ENCODE measurements around the gene DNAJC27. TPM values are rescaled to one million over a fixed set of nuclear protein-coding genes. Genes with fewer than 3 reads are reported as not detected.

The DNAJC27 gene
- total RNA-seq, 1 experiment from 2014 or later = 5.4 TPM

DNA sequence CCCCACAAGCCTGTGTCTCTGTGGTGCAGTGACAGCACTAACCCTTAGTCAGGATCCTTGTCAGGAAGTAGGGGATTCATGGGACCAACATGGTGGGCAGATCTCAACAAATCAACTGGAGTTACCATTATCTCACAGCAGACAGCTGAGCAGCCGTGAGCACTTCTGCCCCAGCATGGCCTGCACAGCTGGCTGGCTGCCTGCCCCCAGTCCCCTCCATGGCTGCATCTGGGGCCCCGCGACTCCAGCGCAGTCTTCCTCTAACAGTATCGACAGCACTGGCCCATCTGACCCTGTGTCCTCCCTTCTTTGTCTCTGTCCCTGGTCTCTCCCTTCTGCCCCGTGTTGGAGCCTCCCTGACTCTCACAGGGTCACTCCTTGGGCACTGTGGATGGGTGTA is 47.0 kb downstream of the DNAJC27 start (continued):
- TF ChIP-seq, protein P1, sequence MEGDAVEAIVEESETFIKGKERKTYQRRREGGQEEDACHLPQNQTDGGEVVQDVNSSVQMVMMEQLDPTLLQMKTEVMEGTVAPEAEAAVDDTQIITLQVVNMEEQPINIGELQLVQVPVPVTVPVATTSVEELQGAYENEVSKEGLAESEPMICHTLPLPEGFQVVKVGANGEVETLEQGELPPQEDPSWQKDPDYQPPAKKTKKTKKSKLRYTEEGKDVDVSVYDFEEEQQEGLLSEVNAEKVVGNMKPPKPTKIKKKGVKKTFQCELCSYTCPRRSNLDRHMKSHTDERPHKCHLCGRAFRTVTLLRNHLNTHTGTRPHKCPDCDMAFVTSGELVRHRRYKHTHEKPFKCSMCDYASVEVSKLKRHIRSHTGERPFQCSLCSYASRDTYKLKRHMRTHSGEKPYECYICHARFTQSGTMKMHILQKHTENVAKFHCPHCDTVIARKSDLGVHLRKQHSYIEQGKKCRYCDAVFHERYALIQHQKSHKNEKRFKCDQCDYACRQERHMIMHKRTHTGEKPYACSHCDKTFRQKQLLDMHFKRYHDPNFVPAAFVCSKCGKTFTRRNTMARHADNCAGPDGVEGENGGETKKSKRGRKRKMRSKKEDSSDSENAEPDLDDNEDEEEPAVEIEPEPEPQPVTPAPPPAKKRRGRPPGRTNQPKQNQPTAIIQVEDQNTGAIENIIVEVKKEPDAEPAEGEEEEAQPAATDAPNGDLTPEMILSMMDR (IDR thresholded peaks at IDR 0.05) = no peak
- no peak for TF ChIP-seq GABPB1 (CRISPR knock-in tag; IDR thresholded peaks at IDR 0.05)
- no peak for TF ChIP-seq SMAD4 (CRISPR knock-in tag; IDR thresholded peaks at IDR 0.05)
- no peak for TF ChIP-seq NFATC4 (CRISPR knock-in tag; IDR thresholded peaks at IDR 0.05)
- TF ChIP-seq NFYB (CRISPR knock-in tag; conservative IDR thresholded peaks at IDR 0.05; ENCODE audit: low read depth) = no peak
- TF ChIP-seq NR3C1 (CRISPR knock-in tag; conservative IDR thresholded peaks at IDR 0.05; ENCODE audit: low read depth) = no peak
- no peak for TF ChIP-seq TEAD4 (CRISPR knock-in tag; IDR thresholded peaks at IDR 0.05)

DNA sequence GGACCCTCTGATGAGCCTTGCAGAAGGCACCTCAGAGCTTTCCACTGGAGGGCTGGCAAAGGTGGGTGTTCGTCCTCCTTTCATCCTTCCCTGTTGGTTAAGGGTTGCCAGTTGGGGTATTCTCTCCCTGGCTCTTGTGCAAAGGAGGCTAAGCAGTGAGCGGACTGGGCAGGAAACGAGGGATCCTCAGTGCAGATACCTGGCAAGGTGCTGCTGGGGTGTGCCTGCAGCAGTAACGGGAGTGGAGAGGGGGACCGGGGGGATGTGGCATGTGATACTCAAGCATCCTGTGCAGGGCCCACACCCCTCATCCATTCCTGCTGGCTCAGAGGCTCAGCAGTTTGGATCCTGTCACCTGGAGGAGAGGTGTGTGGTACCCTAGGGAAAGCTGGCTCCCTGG is 47.5 kb downstream of the DNAJC27 start:
- CTCF ChIA-PET = interaction anchor here (0.5 kb wide), 1 partner anchor 200 kb away, joined by 8 read pairs; no protein-coding TSS in a partner anchor
- TF ChIP-seq, protein P2, sequence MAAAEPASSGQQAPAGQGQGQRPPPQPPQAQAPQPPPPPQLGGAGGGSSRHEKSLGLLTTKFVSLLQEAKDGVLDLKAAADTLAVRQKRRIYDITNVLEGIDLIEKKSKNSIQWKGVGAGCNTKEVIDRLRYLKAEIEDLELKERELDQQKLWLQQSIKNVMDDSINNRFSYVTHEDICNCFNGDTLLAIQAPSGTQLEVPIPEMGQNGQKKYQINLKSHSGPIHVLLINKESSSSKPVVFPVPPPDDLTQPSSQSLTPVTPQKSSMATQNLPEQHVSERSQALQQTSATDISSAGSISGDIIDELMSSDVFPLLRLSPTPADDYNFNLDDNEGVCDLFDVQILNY (CRISPR knock-in tag; IDR thresholded peaks at IDR 0.05) = no peak
- TF ChIP-seq NR1H2 (CRISPR knock-in tag; IDR thresholded peaks at IDR 0.05) = no peak
- TF ChIP-seq FOXP1 (CRISPR knock-in tag; IDR thresholded peaks at IDR 0.05; ENCODE audit: borderline replicate concordance) = no peak
- TF ChIP-seq, protein P3, sequence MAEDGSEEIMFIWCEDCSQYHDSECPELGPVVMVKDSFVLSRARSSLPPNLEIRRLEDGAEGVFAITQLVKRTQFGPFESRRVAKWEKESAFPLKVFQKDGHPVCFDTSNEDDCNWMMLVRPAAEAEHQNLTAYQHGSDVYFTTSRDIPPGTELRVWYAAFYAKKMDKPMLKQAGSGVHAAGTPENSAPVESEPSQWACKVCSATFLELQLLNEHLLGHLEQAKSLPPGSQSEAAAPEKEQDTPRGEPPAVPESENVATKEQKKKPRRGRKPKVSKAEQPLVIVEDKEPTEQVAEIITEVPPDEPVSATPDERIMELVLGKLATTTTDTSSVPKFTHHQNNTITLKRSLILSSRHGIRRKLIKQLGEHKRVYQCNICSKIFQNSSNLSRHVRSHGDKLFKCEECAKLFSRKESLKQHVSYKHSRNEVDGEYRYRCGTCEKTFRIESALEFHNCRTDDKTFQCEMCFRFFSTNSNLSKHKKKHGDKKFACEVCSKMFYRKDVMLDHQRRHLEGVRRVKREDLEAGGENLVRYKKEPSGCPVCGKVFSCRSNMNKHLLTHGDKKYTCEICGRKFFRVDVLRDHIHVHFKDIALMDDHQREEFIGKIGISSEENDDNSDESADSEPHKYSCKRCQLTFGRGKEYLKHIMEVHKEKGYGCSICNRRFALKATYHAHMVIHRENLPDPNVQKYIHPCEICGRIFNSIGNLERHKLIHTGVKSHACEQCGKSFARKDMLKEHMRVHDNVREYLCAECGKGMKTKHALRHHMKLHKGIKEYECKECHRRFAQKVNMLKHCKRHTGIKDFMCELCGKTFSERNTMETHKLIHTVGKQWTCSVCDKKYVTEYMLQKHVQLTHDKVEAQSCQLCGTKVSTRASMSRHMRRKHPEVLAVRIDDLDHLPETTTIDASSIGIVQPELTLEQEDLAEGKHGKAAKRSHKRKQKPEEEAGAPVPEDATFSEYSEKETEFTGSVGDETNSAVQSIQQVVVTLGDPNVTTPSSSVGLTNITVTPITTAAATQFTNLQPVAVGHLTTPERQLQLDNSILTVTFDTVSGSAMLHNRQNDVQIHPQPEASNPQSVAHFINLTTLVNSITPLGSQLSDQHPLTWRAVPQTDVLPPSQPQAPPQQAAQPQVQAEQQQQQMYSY (CRISPR knock-in tag; IDR thresholded peaks at IDR 0.05) = no peak
- TF ChIP-seq USF2 (CRISPR knock-in tag; IDR thresholded peaks at IDR 0.05) = no peak
- no peak for TF ChIP-seq ZNF121 (CRISPR knock-in tag; IDR thresholded peaks at IDR 0.05)
- Mint-ChIP-seq H3K9me3 (no peaks in the 10 kb centered on the region), H3K36me3 (no peaks in the 10 kb centered on the region), H3K27me3 (ENCODE audit: low read depth) (peaks cover 3% of the 10 kb centered on the region; the same call in 1 of the 2 replicates), H3K4me1 (peaks cover 8% of the 10 kb centered on the region), H3K27ac (no peak overlapping the region), H3K4me3 (no peak overlapping the region)
- DNase-seq (ENCODE audit: low spot score) (peak; percentile 4), ATAC-seq (no peak)
- POLR2A ChIA-PET = no interaction called here

- no peak overlapping the region for H3K27ac Mint-ChIP-seq
- ChIA-PET POLR2A (no interaction called here), CTCF (no interaction called here)
- H3K27me3 Mint-ChIP-seq (ENCODE audit: low read depth) = peaks cover 3% of the 10 kb centered on the region; the same call in 1 of the 2 replicates
- H3K9me3 Mint-ChIP-seq = no peaks in the 10 kb centered on the region
- peaks cover 16% of the 10 kb centered on the region for H3K4me1 Mint-ChIP-seq
- H3K4me3 Mint-ChIP-seq = no peak overlapping the region
- H3K36me3 Mint-ChIP-seq = no peaks in the 10 kb centered on the region
- DNase-seq (ENCODE audit: low spot score) = no peak
- ATAC-seq = no peak
- TF ChIP-seq OVOL2 (CRISPR knock-in tag; IDR thresholded peaks at IDR 0.05; ENCODE audit: borderline replicate concordance) = no peak
- TF ChIP-seq MYBL2 (CRISPR knock-in tag; IDR thresholded peaks at IDR 0.05) = no peak
- no peak for TF ChIP-seq ZNF532 (CRISPR knock-in tag; IDR thresholded peaks at IDR 0.05; ENCODE audit: borderline replicate concordance)
- TF ChIP-seq, protein P4, sequence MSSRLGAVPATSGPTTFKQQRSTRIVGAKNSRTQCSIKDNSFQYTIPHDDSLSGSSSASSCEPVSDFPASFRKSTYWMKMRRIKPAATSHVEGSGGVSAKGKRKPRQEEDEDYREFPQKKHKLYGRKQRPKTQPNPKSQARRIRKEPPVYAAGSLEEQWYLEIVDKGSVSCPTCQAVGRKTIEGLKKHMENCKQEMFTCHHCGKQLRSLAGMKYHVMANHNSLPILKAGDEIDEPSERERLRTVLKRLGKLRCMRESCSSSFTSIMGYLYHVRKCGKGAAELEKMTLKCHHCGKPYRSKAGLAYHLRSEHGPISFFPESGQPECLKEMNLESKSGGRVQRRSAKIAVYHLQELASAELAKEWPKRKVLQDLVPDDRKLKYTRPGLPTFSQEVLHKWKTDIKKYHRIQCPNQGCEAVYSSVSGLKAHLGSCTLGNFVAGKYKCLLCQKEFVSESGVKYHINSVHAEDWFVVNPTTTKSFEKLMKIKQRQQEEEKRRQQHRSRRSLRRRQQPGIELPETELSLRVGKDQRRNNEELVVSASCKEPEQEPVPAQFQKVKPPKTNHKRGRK (CRISPR knock-in tag; IDR thresholded peaks at IDR 0.05; ENCODE audit: borderline replicate concordance) = no peak
- TF ChIP-seq HMGA2 (CRISPR knock-in tag; IDR thresholded peaks at IDR 0.05) = no peak
- no peak for TF ChIP-seq E2F4 (CRISPR knock-in tag; IDR thresholded peaks at IDR 0.05; ENCODE audit: borderline replicate concordance, low read depth)
- TF ChIP-seq PRRX2 (CRISPR knock-in tag; IDR thresholded peaks at IDR 0.05) = no peak
These were observed 48.6 kb downstream of the DNAJC27 start for GRCh38 chr2:24923106-24923505.

Data from WTC11 (cell line).